Measurements from ENCODE around the gene SSTR4.

DNA sequence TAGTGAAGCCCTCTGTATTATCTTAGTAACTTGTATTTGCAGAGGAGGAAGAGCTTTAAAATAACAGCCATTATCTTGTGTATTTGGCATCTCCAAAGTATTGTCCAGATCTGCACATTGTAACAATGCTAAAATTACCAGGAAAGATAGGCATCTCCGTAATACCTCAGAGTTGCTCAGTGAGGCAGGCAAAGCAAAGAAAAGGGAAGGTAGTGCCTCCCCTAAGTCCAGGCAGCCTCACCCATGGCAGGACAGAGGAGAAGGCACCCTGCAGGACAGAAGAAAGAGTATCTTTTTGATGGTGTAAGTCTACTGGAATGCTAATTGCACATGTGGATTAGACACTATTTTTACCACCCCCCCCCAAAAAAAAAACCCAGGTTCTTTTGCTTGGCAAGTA is 13.6 kb upstream of the SSTR4 start:
- TF ChIP-seq, protein P1, sequence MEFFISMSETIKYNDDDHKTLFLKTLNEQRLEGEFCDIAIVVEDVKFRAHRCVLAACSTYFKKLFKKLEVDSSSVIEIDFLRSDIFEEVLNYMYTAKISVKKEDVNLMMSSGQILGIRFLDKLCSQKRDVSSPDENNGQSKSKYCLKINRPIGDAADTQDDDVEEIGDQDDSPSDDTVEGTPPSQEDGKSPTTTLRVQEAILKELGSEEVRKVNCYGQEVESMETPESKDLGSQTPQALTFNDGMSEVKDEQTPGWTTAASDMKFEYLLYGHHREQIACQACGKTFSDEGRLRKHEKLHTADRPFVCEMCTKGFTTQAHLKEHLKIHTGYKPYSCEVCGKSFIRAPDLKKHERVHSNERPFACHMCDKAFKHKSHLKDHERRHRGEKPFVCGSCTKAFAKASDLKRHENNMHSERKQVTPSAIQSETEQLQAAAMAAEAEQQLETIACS (CRISPR knock-in tag; IDR thresholded peaks at IDR 0.05): no peak
- TF ChIP-seq FOSL1 (CRISPR knock-in tag; IDR thresholded peaks at IDR 0.05; ENCODE audit: borderline replicate concordance) (no peak), ZNF274 (CRISPR knock-in tag; IDR thresholded peaks at IDR 0.05) (no peak), SMC3 (IDR thresholded peaks at IDR 0.05; ENCODE audit: low read length) (no peak), CHD2 (IDR thresholded peaks at IDR 0.05; ENCODE audit: low read depth, low read length) (no peak), EZH2 (conservative IDR thresholded peaks at IDR 0.05; ENCODE audit: low read depth, low read length) (no peak), HCFC1 (IDR thresholded peaks at IDR 0.05; ENCODE audit: low read depth, low read length) (no peak), TAF1 (CRISPR knock-in tag; IDR thresholded peaks at IDR 0.05) (no peak), EP300 (IDR thresholded peaks at IDR 0.05; ENCODE audit: low read depth in 2 of 2, low read length in 2 of 2) (no peak), EP300 (CRISPR knock-in tag; IDR thresholded peaks at IDR 0.05; ENCODE audit: borderline replicate concordance) (no peak)
- TF ChIP-seq, protein P2, sequence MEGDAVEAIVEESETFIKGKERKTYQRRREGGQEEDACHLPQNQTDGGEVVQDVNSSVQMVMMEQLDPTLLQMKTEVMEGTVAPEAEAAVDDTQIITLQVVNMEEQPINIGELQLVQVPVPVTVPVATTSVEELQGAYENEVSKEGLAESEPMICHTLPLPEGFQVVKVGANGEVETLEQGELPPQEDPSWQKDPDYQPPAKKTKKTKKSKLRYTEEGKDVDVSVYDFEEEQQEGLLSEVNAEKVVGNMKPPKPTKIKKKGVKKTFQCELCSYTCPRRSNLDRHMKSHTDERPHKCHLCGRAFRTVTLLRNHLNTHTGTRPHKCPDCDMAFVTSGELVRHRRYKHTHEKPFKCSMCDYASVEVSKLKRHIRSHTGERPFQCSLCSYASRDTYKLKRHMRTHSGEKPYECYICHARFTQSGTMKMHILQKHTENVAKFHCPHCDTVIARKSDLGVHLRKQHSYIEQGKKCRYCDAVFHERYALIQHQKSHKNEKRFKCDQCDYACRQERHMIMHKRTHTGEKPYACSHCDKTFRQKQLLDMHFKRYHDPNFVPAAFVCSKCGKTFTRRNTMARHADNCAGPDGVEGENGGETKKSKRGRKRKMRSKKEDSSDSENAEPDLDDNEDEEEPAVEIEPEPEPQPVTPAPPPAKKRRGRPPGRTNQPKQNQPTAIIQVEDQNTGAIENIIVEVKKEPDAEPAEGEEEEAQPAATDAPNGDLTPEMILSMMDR (CRISPR knock-in tag; IDR thresholded peaks at IDR 0.05): no peak
- TF ChIP-seq, protein P3, sequence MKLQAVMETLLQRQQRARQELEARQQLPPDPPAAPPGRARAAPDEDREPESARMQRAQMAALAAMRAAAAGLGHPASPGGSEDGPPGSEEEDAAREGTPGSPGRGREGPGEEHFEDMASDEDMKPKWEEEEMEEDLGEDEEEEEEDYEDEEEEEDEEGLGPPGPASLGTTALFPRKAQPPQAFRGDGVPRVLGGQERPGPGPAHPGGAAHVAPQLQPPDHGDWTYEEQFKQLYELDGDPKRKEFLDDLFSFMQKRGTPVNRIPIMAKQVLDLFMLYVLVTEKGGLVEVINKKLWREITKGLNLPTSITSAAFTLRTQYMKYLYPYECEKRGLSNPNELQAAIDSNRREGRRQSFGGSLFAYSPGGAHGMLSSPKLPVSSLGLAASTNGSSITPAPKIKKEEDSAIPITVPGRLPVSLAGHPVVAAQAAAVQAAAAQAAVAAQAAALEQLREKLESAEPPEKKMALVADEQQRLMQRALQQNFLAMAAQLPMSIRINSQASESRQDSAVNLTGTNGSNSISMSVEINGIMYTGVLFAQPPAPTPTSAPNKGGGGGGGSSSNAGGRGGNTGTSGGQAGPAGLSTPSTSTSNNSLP (IDR thresholded peaks at IDR 0.05; ENCODE audit: low read depth, low read length): no peak
- TF ChIP-seq, protein P4, sequence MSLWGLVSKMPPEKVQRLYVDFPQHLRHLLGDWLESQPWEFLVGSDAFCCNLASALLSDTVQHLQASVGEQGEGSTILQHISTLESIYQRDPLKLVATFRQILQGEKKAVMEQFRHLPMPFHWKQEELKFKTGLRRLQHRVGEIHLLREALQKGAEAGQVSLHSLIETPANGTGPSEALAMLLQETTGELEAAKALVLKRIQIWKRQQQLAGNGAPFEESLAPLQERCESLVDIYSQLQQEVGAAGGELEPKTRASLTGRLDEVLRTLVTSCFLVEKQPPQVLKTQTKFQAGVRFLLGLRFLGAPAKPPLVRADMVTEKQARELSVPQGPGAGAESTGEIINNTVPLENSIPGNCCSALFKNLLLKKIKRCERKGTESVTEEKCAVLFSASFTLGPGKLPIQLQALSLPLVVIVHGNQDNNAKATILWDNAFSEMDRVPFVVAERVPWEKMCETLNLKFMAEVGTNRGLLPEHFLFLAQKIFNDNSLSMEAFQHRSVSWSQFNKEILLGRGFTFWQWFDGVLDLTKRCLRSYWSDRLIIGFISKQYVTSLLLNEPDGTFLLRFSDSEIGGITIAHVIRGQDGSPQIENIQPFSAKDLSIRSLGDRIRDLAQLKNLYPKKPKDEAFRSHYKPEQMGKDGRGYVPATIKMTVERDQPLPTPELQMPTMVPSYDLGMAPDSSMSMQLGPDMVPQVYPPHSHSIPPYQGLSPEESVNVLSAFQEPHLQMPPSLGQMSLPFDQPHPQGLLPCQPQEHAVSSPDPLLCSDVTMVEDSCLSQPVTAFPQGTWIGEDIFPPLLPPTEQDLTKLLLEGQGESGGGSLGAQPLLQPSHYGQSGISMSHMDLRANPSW (CRISPR knock-in tag; IDR thresholded peaks at IDR 0.05; ENCODE audit: borderline replicate concordance): no peak
- TF ChIP-seq, protein P5, sequence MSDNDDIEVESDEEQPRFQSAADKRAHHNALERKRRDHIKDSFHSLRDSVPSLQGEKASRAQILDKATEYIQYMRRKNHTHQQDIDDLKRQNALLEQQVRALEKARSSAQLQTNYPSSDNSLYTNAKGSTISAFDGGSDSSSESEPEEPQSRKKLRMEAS (IDR thresholded peaks at IDR 0.05): no peak
- TF ChIP-seq, protein P6, sequence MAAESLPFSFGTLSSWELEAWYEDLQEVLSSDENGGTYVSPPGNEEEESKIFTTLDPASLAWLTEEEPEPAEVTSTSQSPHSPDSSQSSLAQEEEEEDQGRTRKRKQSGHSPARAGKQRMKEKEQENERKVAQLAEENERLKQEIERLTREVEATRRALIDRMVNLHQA (CRISPR knock-in tag; IDR thresholded peaks at IDR 0.05): no peak

Measured in HepG2 (cell line).